ENCODE results near the gene BCL2L2.

The BCL2L2 gene

GRCh38 chr14:23320584-23321571, 14.2 kb downstream of the BCL2L2 start, which contains the start of gene PABPN1:
TSS of gene PABPN1 (plus strand) at chr14:23321457. CDS start at chr14:23321470, 13 bp downstream.
- H3K9me3 ChIP-seq (ENCODE audit: insufficient read depth, low read length), result no peaks in the 10 kb centered on the region
- peaks cover 13% of the 10 kb centered on the region for H3K36me3 ChIP-seq (ENCODE audit: low read length)
- H3K4me3 ChIP-seq (ENCODE audit: insufficient read depth, low read length, poor library complexity, severe bottlenecking), result peak within 1 kb of the TSS; percentile 98
- H3K4me2 ChIP-seq (ENCODE audit: low read depth, low read length, poor library complexity, severe bottlenecking), result peak within 1 kb of the TSS; percentile 92
- H3K27ac ChIP-seq (ENCODE audit: low read depth, low read length), result peak within 1 kb of the TSS; percentile 74
- H3K79me2 ChIP-seq (ENCODE audit: insufficient read depth, low read length), result peaks cover 19% of the 10 kb centered on the region
- TF ChIP-seq CTCF (IDR thresholded peaks at IDR 0.05; ENCODE audit: insufficient read depth, low read length, poor library complexity, severe bottlenecking), result no peak
- TF ChIP-seq EZH2phosphoT487 (conservative IDR thresholded peaks at IDR 0.05; ENCODE audit: low read length), result no peak
- peak within 1 kb of the TSS; percentile 54 for H2AFZ ChIP-seq (ENCODE audit: low read depth, low read length, severe bottlenecking)
- peak within 1 kb of the TSS; percentile 78 for H3K9ac ChIP-seq (ENCODE audit: low read length)
- H3K27me3 ChIP-seq (ENCODE audit: low read length), result no peaks in the 10 kb centered on the region
- H3F3A ChIP-seq (ENCODE audit: insufficient read depth), result peaks cover 14% of the 10 kb centered on the region; the same call in 1 of the 2 replicates
- 0 out of 2 replicates have a peak, but pooled peaks cover 4% of the 10 kb centered on the region for H4K20me1 ChIP-seq (ENCODE audit: low read depth, low read length)
- no peaks in the 10 kb centered on the region for H3K9me2 ChIP-seq (replicated peaks; ENCODE audit: insufficient read depth, low read length)

GRCh38 chr14:23321572-23322547, 15.2 kb downstream of the BCL2L2 start:
- TF ChIP-seq EZH2phosphoT487 (conservative IDR thresholded peaks at IDR 0.05; ENCODE audit: low read length) (no peak), CTCF (IDR thresholded peaks at IDR 0.05; ENCODE audit: insufficient read depth, low read length, poor library complexity, severe bottlenecking) (no peak)
- Histone ChIP-seq H3K36me3 (ENCODE audit: low read length) (peaks cover 13% of the 10 kb centered on the region), H2AFZ (ENCODE audit: low read depth, low read length, severe bottlenecking) (no peak overlapping the region), H3K79me2 (ENCODE audit: insufficient read depth, low read length) (peaks cover 19% of the 10 kb centered on the region), H3K4me3 (ENCODE audit: insufficient read depth, low read length, poor library complexity, severe bottlenecking) (peak overlapping the region; percentile 98), H3K9me3 (ENCODE audit: insufficient read depth, low read length) (no peaks in the 10 kb centered on the region), H4K20me1 (ENCODE audit: low read depth, low read length) (0 out of 2 replicates have a peak, but pooled peaks cover 4% of the 10 kb centered on the region), H3K9me2 (replicated peaks; ENCODE audit: insufficient read depth, low read length) (no peaks in the 10 kb centered on the region), H3K9ac (ENCODE audit: low read length) (peak overlapping the region; percentile 78), H3K4me2 (ENCODE audit: low read depth, low read length, poor library complexity, severe bottlenecking) (peak overlapping the region; percentile 92), H3K27ac (ENCODE audit: low read depth, low read length) (peak overlapping the region; percentile 59), H3K27me3 (ENCODE audit: low read length) (no peaks in the 10 kb centered on the region), H3F3A (ENCODE audit: insufficient read depth) (peaks cover 18% of the 10 kb centered on the region)

GRCh38 chr14:23322568-23323517, 16.2 kb downstream of the BCL2L2 start:
- Histone ChIP-seq H3K4me2 (ENCODE audit: low read depth, low read length, poor library complexity, severe bottlenecking) (peak overlapping the region; percentile 92), H3K4me3 (ENCODE audit: insufficient read depth, low read length, poor library complexity, severe bottlenecking) (peak overlapping the region; percentile 98), H3K27ac (ENCODE audit: low read depth, low read length) (no peak overlapping the region), H3K9me3 (ENCODE audit: insufficient read depth, low read length) (no peaks in the 10 kb centered on the region), H3K79me2 (ENCODE audit: insufficient read depth, low read length) (peaks cover 19% of the 10 kb centered on the region), H3K9me2 (replicated peaks; ENCODE audit: insufficient read depth, low read length) (no peaks in the 10 kb centered on the region), H2AFZ (ENCODE audit: low read depth, low read length, severe bottlenecking) (no peak overlapping the region), H3F3A (ENCODE audit: insufficient read depth) (peaks cover 28% of the 10 kb centered on the region), H3K9ac (ENCODE audit: low read length) (peak overlapping the region; percentile 78), H3K36me3 (ENCODE audit: low read length) (peaks cover 13% of the 10 kb centered on the region), H4K20me1 (ENCODE audit: low read depth, low read length) (0 out of 2 replicates have a peak, but pooled peaks cover 4% of the 10 kb centered on the region), H3K27me3 (ENCODE audit: low read length) (no peaks in the 10 kb centered on the region)
- TF ChIP-seq CTCF (IDR thresholded peaks at IDR 0.05; ENCODE audit: insufficient read depth, low read length, poor library complexity, severe bottlenecking) (no peak), EZH2phosphoT487 (conservative IDR thresholded peaks at IDR 0.05; ENCODE audit: low read length) (no peak)
